OCI-LY7 (cell line): Measurements from ENCODE around the gene SLC37A1. TPM values are rescaled to one million over a fixed set of nuclear protein-coding genes. Genes with fewer than 3 reads are reported as not detected.

Source experiments
- BruUV-seq: library from RNA; stranded (reverse); fragments of 400-500 nt; replicated peaks from 2 replicates; lab custom pipeline; 2021; lab: Mats Ljungman, UMichigan
- CTCF ChIA-PET: fragments of 300-600 bp; sonication (Branson Sonifier 250); formaldehyde crosslinking; loops from one replicate; lab custom pipeline; 2022; ENCODE audit warnings: antibody characterized with exemption; ENCODE audit not compliant: unreplicated experiment; lab: Charles Lee
- POLR2A ChIA-PET: fragments of 300-600 bp; sonication (Branson Sonifier 250); formaldehyde crosslinking; loops from one replicate; lab custom pipeline; 2022; ENCODE audit warnings: antibody characterized with exemption; lab: Charles Lee
- DNase-seq: peaks from one replicate; pipeline ENCODE4 v3.0.0-alpha.2; 2015; ENCODE audit warnings: low spot score
- H2AFZ ChIP-seq: fragments of 200-600 bp; sonication (generic), shearing (Covaris generic); 2 replicates; pipeline ENCODE4 v1.6.1; 2014; ENCODE audit warnings: mild to moderate bottlenecking, antibody characterized with exemption, low read length, moderate library complexity
- H3K27ac ChIP-seq: fragments of 200-600 bp; sonication (generic); 2 replicates; pipeline ENCODE4 v1.5.1; 2014; ENCODE audit warnings: mixed run types, low read depth, mild to moderate bottlenecking, moderate library complexity, low read length, inconsistent platforms; ENCODE audit not compliant: poor library complexity, severe bottlenecking
- H3K36me3 ChIP-seq: fragments of 200-600 bp; sonication (generic); 2 replicates; pipeline ENCODE4 v1.6.1; 2014; ENCODE audit warnings: mild to moderate bottlenecking, antibody characterized with exemption, low read length, moderate library complexity, mixed read lengths; ENCODE audit not compliant: insufficient read depth
- H3K4me1 ChIP-seq: fragments of 200-600 bp; sonication (generic); 2 replicates; pipeline ENCODE4 v1.5.1; 2014; ENCODE audit warnings: mild to moderate bottlenecking, low read length; ENCODE audit not compliant: insufficient read depth, poor library complexity, severe bottlenecking
- H3K4me2 ChIP-seq: fragments of 200-600 bp; sonication (generic); 2 replicates; pipeline ENCODE4 v1.6.1; 2014; ENCODE audit warnings: mild to moderate bottlenecking, low read length
- H3K4me3 ChIP-seq: fragments of 200-600 bp; sonication (generic); 2 replicates; pipeline ENCODE4 v1.5.1; 2014; ENCODE audit warnings: mild to moderate bottlenecking, low read depth, low read length; ENCODE audit not compliant: poor library complexity, severe bottlenecking
- H3K79me2 ChIP-seq: fragments of 200-600 bp; sonication (generic); 2 replicates; pipeline ENCODE4 v1.6.1; 2016; ENCODE audit warnings: low read depth, mild to moderate bottlenecking, low read length, moderate library complexity, mixed read lengths; ENCODE audit not compliant: insufficient read depth
- H3K9me2 ChIP-seq: fragments of 200-600 bp; sonication (generic); 2 replicates; pipeline ENCODE4 v1.6.1; 2016; ENCODE audit warnings: mild to moderate bottlenecking, low read length, mixed read lengths; ENCODE audit not compliant: insufficient read depth
- H3K9me3 ChIP-seq: fragments of 200-600 bp; sonication (generic); 2 replicates; pipeline ENCODE4 v1.6.1; 2014; ENCODE audit warnings: mild to moderate bottlenecking, mixed run types, low read length, mixed read lengths
- H4K20me1 ChIP-seq: fragments of 200-600 bp; sonication (generic); 2 replicates; pipeline ENCODE4 v1.6.1; 2014; ENCODE audit warnings: mild to moderate bottlenecking, antibody characterized with exemption, low read length, moderate library complexity, mixed read lengths; ENCODE audit not compliant: insufficient read depth
- CTCF ChIP-seq: fragments of 200-600 bp; sonication (generic); conservative IDR thresholded peaks from 2 replicates; pipeline ENCODE4 v1.5.1; 2014; ENCODE audit warnings: mild to moderate bottlenecking, antibody characterized with exemption, low read length, moderate library complexity, mixed read lengths
- EZH2phosphoT487 ChIP-seq: fragments of 200-600 bp; sonication (generic); IDR thresholded peaks from 2 replicates; pipeline ENCODE4 v1.6.1; 2018; ENCODE audit warnings: low read depth, borderline replicate concordance, mild to moderate bottlenecking, mixed run types, antibody characterized with exemption, low read length, moderate library complexity, mixed read lengths
- intact Hi-C: fragments of 100-400 bp; cut with micrococcal nuclease; formaldehyde crosslinking; loops from one replicate; pipeline ENCODE4 v1.10.0; 2022; ENCODE audit not compliant: unreplicated experiment
- total RNA-seq, 2 experiments: library from RNA; depleted of rRNA in 1 of 2; stranded (reverse); fragments of >200 nt in 1 of 2; shearing (Covaris generic) in 1 of 2; gene quantifications; 2 replicates each; pipeline ENCODE4 v1.2.3, GENCODE V29; 2014 to 2022

SLC37A1 gene
- total RNA-seq, 2 experiments from 2014 or later: 22.5 to 27.6 TPM

DNA sequence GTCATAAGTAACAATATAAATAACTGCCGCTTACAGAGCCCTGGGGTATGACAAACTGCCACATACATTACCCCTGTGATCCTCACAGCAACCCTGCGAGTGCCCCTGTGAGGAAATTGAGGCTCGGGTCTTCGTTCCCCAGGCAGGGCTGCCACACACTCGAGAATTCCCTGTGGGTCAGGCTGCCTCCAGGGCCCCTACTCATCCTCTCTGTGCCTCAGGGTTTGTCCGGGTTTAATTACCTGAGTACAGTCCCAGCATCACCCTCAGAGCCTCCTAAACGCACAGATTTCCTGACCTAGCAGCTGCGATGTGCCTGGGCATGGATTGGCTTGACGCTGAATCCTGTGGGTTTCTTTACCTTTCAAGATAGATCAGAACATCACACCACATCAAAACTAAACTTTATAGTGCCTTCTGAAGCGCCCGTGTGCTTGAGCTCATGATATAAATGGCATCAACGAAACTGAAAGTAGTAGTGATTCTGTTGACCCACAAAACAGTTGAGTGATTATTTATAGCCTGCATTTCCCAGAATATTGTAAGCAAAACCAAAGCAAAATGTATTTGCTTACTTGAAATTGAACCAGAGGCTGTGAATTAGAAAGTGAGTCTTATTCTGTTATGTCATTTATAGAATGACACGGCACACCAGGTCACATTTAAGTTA, 14.0 kb downstream of the SLC37A1 start:
- POLR2A ChIA-PET: interaction anchor here (0.6 to 3.5 kb wide), 10 partner anchors 9 to 307 kb away, joined by 3 to 32 read pairs (median 4); no protein-coding TSS in a partner anchor
- Histone ChIP-seq H2AFZ (no peak overlapping the region), H3K27ac (peak overlapping the region; percentile 98), H3K4me1 (peaks cover 94% of the 10 kb centered on the region), H3K36me3 (peaks cover 91% of the 10 kb centered on the region), H3K4me3 (peak overlapping the region; percentile 59), H3K4me2 (peak overlapping the region; percentile 97), H3K9me2 (no peaks in the 10 kb centered on the region), H3K79me2 (peaks cover 75% of the 10 kb centered on the region), H3K9me3 (no peaks in the 10 kb centered on the region), H4K20me1 (no peaks in the 10 kb centered on the region)
- CTCF ChIA-PET: interaction anchor here (2.9 kb wide), 1 partner anchor 9 kb away, joined by 12 read pairs; no protein-coding TSS in a partner anchor
- intact Hi-C loops: loop anchor here (5.0 kb wide), 1 partner anchor 35 kb away; no protein-coding TSS in a partner anchor
- TF ChIP-seq EZH2phosphoT487 (no peak), CTCF (no peak)
- peak; percentile 78 for DNase-seq
- no TSS peak for BruUV-seq

DNA sequence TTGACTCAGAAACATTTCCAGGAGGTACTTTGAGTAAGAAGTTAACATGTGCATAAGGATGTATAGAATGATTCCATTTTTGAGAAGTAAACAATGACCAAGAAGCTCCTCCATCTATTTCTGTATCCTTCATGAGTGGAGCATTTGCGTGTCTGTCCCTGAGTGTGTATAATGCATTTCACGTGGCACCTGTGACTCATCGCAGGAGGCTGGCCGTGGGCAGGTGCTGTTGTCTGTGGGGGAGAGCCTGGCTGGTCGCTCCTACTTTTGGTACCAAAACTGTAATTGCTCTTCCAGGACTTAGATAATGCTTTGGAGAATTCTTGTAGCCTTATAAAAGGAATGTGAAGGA, 16.5 kb downstream of the SLC37A1 start:
- intact Hi-C loops: loop anchor here (10.0 kb wide), 3 partner anchors 125 to 665 kb away; partner anchors contain the start of gene PDE9A
- TF ChIP-seq EZH2phosphoT487: no peak
- TF ChIP-seq CTCF: no peak

DNA sequence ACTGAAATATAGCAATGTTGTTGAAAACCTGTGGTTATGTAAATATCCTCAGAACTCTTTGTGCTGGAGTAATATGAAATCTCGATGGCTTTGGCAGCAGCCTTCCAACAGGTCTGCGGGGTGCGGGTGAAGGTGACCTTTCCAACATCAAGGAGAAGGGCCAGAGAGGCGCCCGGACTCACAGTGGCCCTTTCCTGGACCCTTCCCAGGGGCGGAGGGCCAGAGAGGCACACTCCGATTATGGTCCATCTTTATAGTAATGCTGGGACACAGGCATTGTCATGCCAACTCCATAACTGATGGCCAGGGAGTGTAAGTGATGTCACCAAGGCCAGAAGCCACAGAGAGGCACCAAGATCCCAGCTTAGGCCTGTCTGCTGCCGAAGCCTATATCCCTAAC, 18.1 kb downstream of the SLC37A1 start:
- Histone ChIP-seq H4K20me1 (no peaks in the 10 kb centered on the region), H3K4me3 (peak overlapping the region; percentile 80), H3K4me1 (peaks cover 93% of the 10 kb centered on the region), H3K27ac (peak overlapping the region; percentile 98), H2AFZ (no peak overlapping the region), H3K79me2 (peaks cover 73% of the 10 kb centered on the region), H3K9me2 (no peaks in the 10 kb centered on the region), H3K36me3 (peaks cover 59% of the 10 kb centered on the region), H3K9me3 (no peaks in the 10 kb centered on the region), H3K4me2 (peak overlapping the region; percentile 97)
- ChIA-PET CTCF (no interaction called here), POLR2A (interaction anchor here (0.6 to 1.3 kb wide), 3 partner anchors 32 to 293 kb away, joined by 3 to 4 read pairs (median 3); no protein-coding TSS in a partner anchor)
- DNase-seq: no peak
- TF ChIP-seq CTCF (no peak), EZH2phosphoT487 (no peak)
- BruUV-seq: no TSS peak
- intact Hi-C loops: loop anchor here (10.0 kb wide), 3 partner anchors 123 to 667 kb away; partner anchors contain the start of gene PDE9A

More for the DNA sequence above, 16.5 kb downstream of the SLC37A1 start:
- Histone ChIP-seq H3K9me3 (no peaks in the 10 kb centered on the region), H3K27ac (peak overlapping the region; percentile 98), H3K4me3 (peak overlapping the region; percentile 80), H3K79me2 (peaks cover 88% of the 10 kb centered on the region), H3K4me1 (peaks cover 93% of the 10 kb centered on the region), H3K9me2 (no peaks in the 10 kb centered on the region), H4K20me1 (no peaks in the 10 kb centered on the region), H3K36me3 (peaks cover 75% of the 10 kb centered on the region), H3K4me2 (peak overlapping the region; percentile 97), H2AFZ (no peak overlapping the region)
- no TSS peak for BruUV-seq
- ChIA-PET CTCF (no interaction called here), POLR2A (no interaction called here)
- DNase-seq: peak; percentile 13
